H9 (cell line): ENCODE data around the gene ZSWIM8. TPM values are rescaled to one million over a fixed set of nuclear protein-coding genes. Genes with fewer than 3 reads are reported as not detected.

Experiments used
- DNase-seq: peaks from one replicate; pipeline ENCODE4 v3.0.0-alpha.2; 2017
- H2AFZ ChIP-seq: one replicate; pipeline ENCODE4 v1.6.1; 2013; ENCODE audit warnings: mild to moderate bottlenecking, low read length, control low read depth, moderate library complexity
- H2AK5ac ChIP-seq: 2 replicates; pipeline ENCODE4 v1.6.1; 2013; ENCODE audit warnings: low read length, control low read depth, mixed read lengths; ENCODE audit not compliant: insufficient read length
- H2BK120ac ChIP-seq: one replicate; pipeline ENCODE4 v1.6.1; 2013; ENCODE audit warnings: low read depth, mild to moderate bottlenecking, low read length, control low read depth, inconsistent platforms; ENCODE audit not compliant: poor library complexity, severe bottlenecking
- H2BK12ac ChIP-seq: 2 replicates; pipeline ENCODE4 v1.6.1; 2013; ENCODE audit warnings: low read length, control low read depth, mixed read lengths, low read depth; ENCODE audit not compliant: insufficient read length
- H2BK15ac ChIP-seq: 2 replicates; pipeline ENCODE4 v1.6.1; 2013; ENCODE audit warnings: low read depth, low read length, control low read depth
- H2BK20ac ChIP-seq: one replicate; pipeline ENCODE4 v1.6.1; 2013; ENCODE audit warnings: low read depth, mild to moderate bottlenecking, low read length, control low read depth, inconsistent platforms; ENCODE audit not compliant: poor library complexity, severe bottlenecking
- H2BK5ac ChIP-seq: 2 replicates; pipeline ENCODE4 v1.6.1; 2013; ENCODE audit warnings: low read length, control low read depth, mixed read lengths; ENCODE audit not compliant: insufficient read length
- H3K14ac ChIP-seq: 2 replicates; pipeline ENCODE4 v1.6.1; 2013; ENCODE audit warnings: low read length, control low read depth; ENCODE audit not compliant: insufficient read depth
- H3K18ac ChIP-seq: 2 replicates; pipeline ENCODE4 v1.6.1; 2013; ENCODE audit warnings: low read depth, mild to moderate bottlenecking, mixed read lengths, low read length, control low read depth; ENCODE audit not compliant: insufficient read length
- H3K23ac ChIP-seq: 2 replicates; pipeline ENCODE4 v1.6.1; 2013; ENCODE audit warnings: low read length, control low read depth, mixed read lengths, low read depth; ENCODE audit not compliant: insufficient read length
- H3K23me2 ChIP-seq: 2 replicates; pipeline ENCODE4 v1.6.1; 2013; ENCODE audit warnings: low read depth, mild to moderate bottlenecking, mixed read lengths, low read length, control low read depth; ENCODE audit not compliant: insufficient read length, poor library complexity, severe bottlenecking
- H3K27ac ChIP-seq: 2 replicates; pipeline ENCODE4 v1.5.1; 2013; ENCODE audit warnings: low read length, control low read depth, mixed read lengths, low read depth; ENCODE audit not compliant: insufficient read length
- H3K27me3 ChIP-seq: 2 replicates; pipeline ENCODE4 v1.6.1; 2013; ENCODE audit warnings: low read length, control low read depth, inconsistent platforms; ENCODE audit not compliant: insufficient read depth
- H3K4ac ChIP-seq: 2 replicates; pipeline ENCODE4 v1.6.1; 2013; ENCODE audit warnings: low read depth, mild to moderate bottlenecking, control low read depth, inconsistent platforms, low read length, moderate library complexity
- H3K4me1 ChIP-seq: 2 replicates; pipeline ENCODE4 v1.6.1; 2013; ENCODE audit warnings: low read length, control low read depth, inconsistent platforms; ENCODE audit not compliant: insufficient read depth
- H3K4me2 ChIP-seq: 2 replicates; pipeline ENCODE4 v1.6.1; 2013; ENCODE audit warnings: low read length, control low read depth, mixed read lengths; ENCODE audit not compliant: insufficient read length, insufficient read depth
- H3K56ac ChIP-seq: 2 replicates; pipeline ENCODE4 v1.6.1; 2013; ENCODE audit warnings: low read depth, mild to moderate bottlenecking, mixed read lengths, low read length, control low read depth; ENCODE audit not compliant: insufficient read length
- H3K79me1 ChIP-seq: 2 replicates; pipeline ENCODE4 v1.6.1; 2013; ENCODE audit warnings: low read depth, mild to moderate bottlenecking, moderate library complexity, low read length, control low read depth, inconsistent platforms; ENCODE audit not compliant: insufficient read depth, poor library complexity, severe bottlenecking
- H3K79me2 ChIP-seq: 2 replicates; pipeline ENCODE4 v1.6.1; 2013; ENCODE audit warnings: low read length, control low read depth, inconsistent platforms; ENCODE audit not compliant: insufficient read depth
- H3K9ac ChIP-seq: 2 replicates; pipeline ENCODE4 v1.6.1; 2013; ENCODE audit warnings: low read length, control low read depth, mixed read lengths; ENCODE audit not compliant: insufficient read length; ENCODE audit errors: extremely low read depth
- H3K9me3 ChIP-seq: one replicate; pipeline ENCODE4 v1.6.1; 2013; ENCODE audit warnings: low read depth, low read length, inconsistent platforms; ENCODE audit not compliant: control insufficient read depth
- H3T11ph ChIP-seq: one replicate; pipeline ENCODE4 v1.6.1; 2013; ENCODE audit warnings: mild to moderate bottlenecking, low read length, control low read depth, inconsistent platforms
- H4K20me1 ChIP-seq: one replicate; pipeline ENCODE4 v1.6.1; 2013; ENCODE audit not compliant: control insufficient read depth, insufficient read length, insufficient read depth
- H4K5ac ChIP-seq: 2 replicates; pipeline ENCODE4 v1.6.1; 2013; ENCODE audit warnings: low read depth, mild to moderate bottlenecking, mixed read lengths, low read length, control low read depth; ENCODE audit not compliant: insufficient read length
- H4K8ac ChIP-seq: replicated peaks from 2 replicates; pipeline ENCODE4 v1.6.1; 2013; ENCODE audit warnings: low read length, control low read depth, mixed read lengths, low read depth; ENCODE audit not compliant: insufficient read length
- H4K91ac ChIP-seq: 2 replicates; pipeline ENCODE4 v1.6.1; 2013; ENCODE audit warnings: low read depth, mild to moderate bottlenecking, moderate library complexity, mixed read lengths, low read length, control low read depth; ENCODE audit not compliant: insufficient read length
- H3K27ac Mint-ChIP-seq, 3 experiments: 2 replicates in 2 of 3; 3 replicates in 1 of 3; pipeline ENCODE4 v1.8.0; 2020 to 2021; ENCODE audit warnings: mixed read lengths in 3 of 3, mild to moderate bottlenecking in 1 of 3, moderate library complexity in 1 of 3
- H3K27me3 Mint-ChIP-seq: 2 replicates; pipeline ENCODE4 v1.8.0; 2021; ENCODE audit warnings: low read depth, mild to moderate bottlenecking, moderate library complexity, mixed read lengths
- H3K36me3 Mint-ChIP-seq, 3 experiments: 2 replicates in 2 of 3; 3 replicates in 1 of 3; pipeline ENCODE4 v1.8.0; 2020 to 2021; ENCODE audit warnings: low read depth in 3 of 3, mixed read lengths in 3 of 3; ENCODE audit not compliant: insufficient read depth in 1 of 3
- H3K4me1 Mint-ChIP-seq, 2 experiments: 2 replicates each; pipeline ENCODE4 v1.8.0; 2020; ENCODE audit warnings: mixed read lengths in 2 of 2
- H3K4me3 Mint-ChIP-seq, 2 experiments: 2 replicates in 1 of 2; 3 replicates in 1 of 2; pipeline ENCODE4 v1.8.0; 2020 to 2021; ENCODE audit warnings: mild to moderate bottlenecking in 2 of 2, mixed read lengths in 2 of 2, moderate library complexity in 1 of 2
- H3K9me3 Mint-ChIP-seq, 2 experiments: 2 replicates in 1 of 2; 3 replicates in 1 of 2; pipeline ENCODE4 v1.8.0; 2020; ENCODE audit warnings: mild to moderate bottlenecking in 2 of 2, mixed read lengths in 2 of 2, moderate library complexity in 1 of 2
- CTCF ChIP-seq: fragments of 200-600 bp; sonication (generic); conservative IDR thresholded peaks from 3 replicates; pipeline ENCODE4 v1.8.0; 2021; ENCODE audit warnings: antibody characterized with exemption, mild to moderate bottlenecking
- WGBS: extraction: QIAGEN DNeasy Blood & Tissue Kit; methylation state at CpG from one replicate; pipeline ENCODE4 v1.1.7; 2013; ENCODE audit warnings: missing lambda C conversion rate, low lambda C conversion rate, mixed read lengths; ENCODE audit not compliant: insufficient read length; ENCODE audit errors: extremely low coverage; 5-methylcytosine and 5-hydroxymethylcytosine counted together
- total RNA-seq: library from RNA; stranded (reverse); gene quantifications from 2 replicates; pipeline ENCODE4 v1.2.1, GENCODE V29; 2021

The ZSWIM8 gene
- total RNA-seq, 1 experiment from 2014 or later, result 41.0 TPM

GRCh38 chr10:73841526-73842285 is 56.3 kb downstream of the ZSWIM8 start:
- no peak for DNase-seq
- H3K9ac ChIP-seq, result no peak overlapping the region

More at GRCh38 chr10:73841526-73842285, 56.3 kb downstream of the ZSWIM8 start:
- no peaks in the 10 kb centered on the region for H3K27me3 ChIP-seq
- H2BK12ac ChIP-seq, result no peak overlapping the region
- TF ChIP-seq CTCF, result no peak
- H4K8ac ChIP-seq, result no peak overlapping the region
- no peak overlapping the region for H3K56ac ChIP-seq
- Mint-ChIP-seq H3K36me3 (peaks cover 21 to 73% (median 57%) of the 10 kb centered on the region in 3 experiments), H3K9me3 (no peaks in the 10 kb centered on the region), H3K27ac (peak overlapping the region in 1 of 3 experiments; percentile 30; a peak in 2 of 7 replicates), H3K27me3 (no peaks in the 10 kb centered on the region), H3K4me3 (no peak overlapping the region), H3K4me1 (peaks cover 0 to 15% of the 10 kb centered on the region in 2 experiments; a peak in 2 of 4 replicates)
- H3K4me1 ChIP-seq, result no peaks in the 10 kb centered on the region
- H3K27ac ChIP-seq, result no peak overlapping the region
- H3K4me2 ChIP-seq, result no peak overlapping the region
- H3K23me2 ChIP-seq, result no peaks in the 10 kb centered on the region
- H3T11ph ChIP-seq, result no peak overlapping the region
- no peak overlapping the region for H2BK20ac ChIP-seq
- no peak overlapping the region for H3K4ac ChIP-seq
- no peak overlapping the region for H3K18ac ChIP-seq
- no peak overlapping the region for H2AK5ac ChIP-seq
- no peaks in the 10 kb centered on the region for H3K9me3 ChIP-seq
- no peaks in the 10 kb centered on the region for H3K79me1 ChIP-seq
- no peak overlapping the region for H3K23ac ChIP-seq
- no peak overlapping the region for H2BK120ac ChIP-seq
- no peak overlapping the region for H4K5ac ChIP-seq
- H2BK15ac ChIP-seq, result no peak overlapping the region
- no peak overlapping the region for H2BK5ac ChIP-seq
- H3K79me2 ChIP-seq, result no peaks in the 10 kb centered on the region
- H4K20me1 ChIP-seq, result no peaks in the 10 kb centered on the region
- no CpG with 5 or more reads among the region's 9 CpGs for WGBS
- H3K14ac ChIP-seq, result no peak overlapping the region
- H4K91ac ChIP-seq, result no peak overlapping the region
- no peak overlapping the region for H2AFZ ChIP-seq
